Keratinocyte (primary cell): ENCODE data around the gene XPNPEP2. TPM values are rescaled to one million over a fixed set of nuclear protein-coding genes. Genes with fewer than 3 reads are reported as not detected.

ENCODE experiments used
- DNase-seq: peaks from one replicate; pipeline ENCODE4 v3.0.0-alpha.2; 2011; ENCODE audit warnings: low read depth, missing footprints, low spot score
- FAIRE-seq: peaks from 2 replicates; lab custom pipeline; 2011; peaks lifted over from hg19 to GRCh38; lab: Jason Lieb, UNC
- H2AFZ ChIP-seq: 2 replicates; pipeline ENCODE4 v1.6.0; 2012; ENCODE audit warnings: low read length, control low read depth, inconsistent platforms; ENCODE audit not compliant: control insufficient read depth
- H3K27ac ChIP-seq: 2 replicates; pipeline ENCODE4 v1.5.1; 2011; ENCODE audit warnings: low read length; ENCODE audit not compliant: control insufficient read depth, insufficient read depth
- H3K27me3 ChIP-seq: 3 replicates; pipeline ENCODE4 v1.6.0; 2011; ENCODE audit warnings: low read length; ENCODE audit not compliant: control insufficient read depth, insufficient read depth; ENCODE audit errors: extremely low read depth
- H3K36me3 ChIP-seq, 2 experiments: 2 replicates in 1 of 2; 3 replicates in 1 of 2; pipeline ENCODE4 v1.5.1; 2011; ENCODE audit warnings: low read length in 2 of 2, mild to moderate bottlenecking in 1 of 2; ENCODE audit not compliant: control insufficient read depth in 2 of 2, insufficient read depth in 2 of 2; ENCODE audit errors: extremely low read depth in 1 of 2
- H3K4me1 ChIP-seq: 3 replicates; pipeline ENCODE4 v1.5.1; 2011; ENCODE audit warnings: low read length; ENCODE audit not compliant: control insufficient read depth, insufficient read depth; ENCODE audit errors: extremely low read depth
- H3K4me2 ChIP-seq: 3 replicates; pipeline ENCODE4 v1.6.0; 2011; ENCODE audit warnings: low read depth, low read length; ENCODE audit not compliant: control insufficient read depth, insufficient read depth; ENCODE audit errors: extremely low read depth
- H3K4me3 ChIP-seq, 3 experiments: fragments of 200-600 bp in 1 of 3; sonication (generic) in 1 of 3; 2 replicates in 2 of 3; 3 replicates in 1 of 3; pipeline ENCODE4 v1.5.1; 2011 to 2016; ENCODE audit warnings: low read length in 3 of 3, mild to moderate bottlenecking in 3 of 3, control low read depth in 2 of 3, inconsistent platforms in 1 of 3, low read depth in 1 of 3, mixed read lengths in 1 of 3, mixed run types in 1 of 3, moderate library complexity in 1 of 3; ENCODE audit not compliant: control insufficient read depth in 2 of 3, insufficient read depth in 2 of 3; ENCODE audit errors: extremely low read depth in 1 of 3
- H3K79me2 ChIP-seq: 2 replicates; pipeline ENCODE4 v1.6.0; 2012; ENCODE audit warnings: low read length; ENCODE audit not compliant: control insufficient read depth, insufficient read depth
- H3K9ac ChIP-seq: 3 replicates; pipeline ENCODE4 v1.6.0; 2011; ENCODE audit warnings: low read length; ENCODE audit not compliant: control insufficient read depth, insufficient read depth; ENCODE audit errors: extremely low read depth
- H3K9me1 ChIP-seq: 3 replicates; pipeline ENCODE4 v1.6.0; 2011; ENCODE audit warnings: low read length; ENCODE audit not compliant: control insufficient read depth, insufficient read depth; ENCODE audit errors: extremely low read depth
- H3K9me3 ChIP-seq: 2 replicates; pipeline ENCODE4 v1.5.1; 2012; ENCODE audit warnings: low read depth, low read length; ENCODE audit not compliant: control insufficient read depth
- H4K20me1 ChIP-seq: 3 replicates; pipeline ENCODE4 v1.6.0; 2011; ENCODE audit warnings: low read length; ENCODE audit not compliant: control insufficient read depth, insufficient read depth; ENCODE audit errors: extremely low read depth
- EZH2 ChIP-seq: IDR thresholded peaks from one replicate; pipeline ENCODE4 v1.6.1; 2012; ENCODE audit warnings: inconsistent platforms, mild to moderate bottlenecking, low read length, moderate library complexity
- dilution Hi-C: fragments of 300-500 bp; cut with MboI; formaldehyde crosslinking; loops from one replicate; pipeline ENCODE4 v1.7.0; 2020; ENCODE audit warnings: low sequenced_read_pairs; ENCODE audit not compliant: extremely low pct_ligation_motif_present
- polyA plus RNA-seq, 5 experiments: library from polyadenylated mRNA; depleted of rRNA in 3 of 5; stranded (reverse) in 3 of 5; stranded (forward) in 1 of 5; unstranded in 1 of 5; fragments of >200 nt; gene quantifications; 1 replicate in 1 of 5; 2 replicates in 3 of 5; 3 replicates in 1 of 5; pipeline versions ENCODE4 v1.2.1 to v1.2.3, GENCODE V29; 2011 to 2012; ENCODE audit warnings: missing spikeins in 2 of 5, low read depth in 1 of 5, low replicate concordance in 1 of 5
- TF ChIP-seq, protein P1 (sequence below), 3 experiments: IDR thresholded peaks in 1 of 3; conservative IDR thresholded peaks in 1 of 3; optimal IDR thresholded peaks in 1 of 3; 2 replicates in 2 of 3; 3 replicates in 1 of 3; pipeline versions ENCODE3 to v1.5.1; 2011; ENCODE audit warnings: low read length in 3 of 3, mild to moderate bottlenecking in 3 of 3, moderate library complexity in 2 of 3, control low read depth in 1 of 3, inconsistent platforms in 1 of 3; ENCODE audit not compliant: insufficient read depth in 2 of 3; ENCODE audit errors: extremely low read depth in 1 of 3

XPNPEP2 gene
- polyA plus RNA-seq, 1 donor (not counting 4 experiments of a cell fraction or from before 2014, with no cell fraction given), result not detected

- Histone ChIP-seq H3K27ac (no peak overlapping the region), H4K20me1 (no peaks in the 10 kb centered on the region), H2AFZ (no peak overlapping the region), H3K4me2 (no peak overlapping the region), H3K4me3 (no peak overlapping the region), H3K9me3 (no peaks in the 10 kb centered on the region), H3K9ac (no peak overlapping the region), H3K79me2 (no peaks in the 10 kb centered on the region), H3K4me1 (peaks cover 7% of the 10 kb centered on the region), H3K36me3 (no peaks in the 10 kb centered on the region), H3K9me1 (no peaks in the 10 kb centered on the region), H3K27me3 (no peaks in the 10 kb centered on the region)
- no peak for DNase-seq
- dilution Hi-C loops, result no loop called here
- TF ChIP-seq EZH2, result no peak
- TF ChIP-seq, protein P1, sequence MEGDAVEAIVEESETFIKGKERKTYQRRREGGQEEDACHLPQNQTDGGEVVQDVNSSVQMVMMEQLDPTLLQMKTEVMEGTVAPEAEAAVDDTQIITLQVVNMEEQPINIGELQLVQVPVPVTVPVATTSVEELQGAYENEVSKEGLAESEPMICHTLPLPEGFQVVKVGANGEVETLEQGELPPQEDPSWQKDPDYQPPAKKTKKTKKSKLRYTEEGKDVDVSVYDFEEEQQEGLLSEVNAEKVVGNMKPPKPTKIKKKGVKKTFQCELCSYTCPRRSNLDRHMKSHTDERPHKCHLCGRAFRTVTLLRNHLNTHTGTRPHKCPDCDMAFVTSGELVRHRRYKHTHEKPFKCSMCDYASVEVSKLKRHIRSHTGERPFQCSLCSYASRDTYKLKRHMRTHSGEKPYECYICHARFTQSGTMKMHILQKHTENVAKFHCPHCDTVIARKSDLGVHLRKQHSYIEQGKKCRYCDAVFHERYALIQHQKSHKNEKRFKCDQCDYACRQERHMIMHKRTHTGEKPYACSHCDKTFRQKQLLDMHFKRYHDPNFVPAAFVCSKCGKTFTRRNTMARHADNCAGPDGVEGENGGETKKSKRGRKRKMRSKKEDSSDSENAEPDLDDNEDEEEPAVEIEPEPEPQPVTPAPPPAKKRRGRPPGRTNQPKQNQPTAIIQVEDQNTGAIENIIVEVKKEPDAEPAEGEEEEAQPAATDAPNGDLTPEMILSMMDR (optimal IDR thresholded peaks at IDR 0.05 in 1 of 3, IDR thresholded peaks at IDR 0.05 in 1 of 3, conservative IDR thresholded peaks at IDR 0.05 in 1 of 3; ENCODE audit: extremely low read depth in 1 of 3, insufficient read depth in 2 of 3, low read length in 3 of 3), result no peak
- no peak for FAIRE-seq
Measured at GRCh38 chrX:129721870-129722269, 16.9 kb upstream of the XPNPEP2 start.

- no peak overlapping the region for H3K27ac ChIP-seq
- H2AFZ ChIP-seq, result no peak overlapping the region
- no peak for TF ChIP-seq EZH2
- TF ChIP-seq, protein P1 (optimal IDR thresholded peaks at IDR 0.05 in 1 of 3, IDR thresholded peaks at IDR 0.05 in 1 of 3, conservative IDR thresholded peaks at IDR 0.05 in 1 of 3; ENCODE audit: extremely low read depth in 1 of 3, insufficient read depth in 2 of 3, low read length in 3 of 3), result no peak
- no peak for DNase-seq
- no peaks in the 10 kb centered on the region for H3K9me3 ChIP-seq
- H3K9ac ChIP-seq, result no peak overlapping the region
- no peaks in the 10 kb centered on the region for H4K20me1 ChIP-seq
- H3K36me3 ChIP-seq, result no peaks in the 10 kb centered on the region
- FAIRE-seq, result no peak
- H3K4me3 ChIP-seq, result no peak overlapping the region
- no peaks in the 10 kb centered on the region for H3K79me2 ChIP-seq
- H3K4me2 ChIP-seq, result no peak overlapping the region
- no peaks in the 10 kb centered on the region for H3K27me3 ChIP-seq
- no peaks in the 10 kb centered on the region for H3K9me1 ChIP-seq
- dilution Hi-C loops, result no loop called here
- H3K4me1 ChIP-seq, result peaks cover under 1% of the 10 kb centered on the region
Measured at GRCh38 chrX:129723511-129723910, 15.3 kb upstream of the XPNPEP2 start.
